SK-N-SH (cell line): Measurements from ENCODE around the gene SHQ1. TPM values are rescaled to one million over a fixed set of nuclear protein-coding genes. Genes with fewer than 3 reads are reported as not detected.
"Not testable (repeated sequence)": the region's sequence is repeated elsewhere in the genome, so short reads cannot be mapped to it uniquely, and the experiment has no call there.

ENCODE experiments used
- CTCF ChIA-PET: fragments of 300-600, 350-600 bp; formaldehyde crosslinking; extraction: SDS; loops from one replicate; lab custom pipeline; 2021; lab: Yijun Ruan, JAX
- POLR2A ChIA-PET: fragments of 350-600 bp; sonication (Branson Sonifier 250); formaldehyde crosslinking; extraction: SDS; loops from one replicate; lab custom pipeline; 2020; ENCODE audit warnings: antibody characterized with exemption, inconsistent platforms; lab: Yijun Ruan, JAX
- DNase-seq: peaks from one replicate; pipeline ENCODE4 v3.0.0; 2012
- H2AFZ ChIP-seq: fragments of 200-600 bp; sonication (generic); 2 replicates; pipeline ENCODE4 v1.8.1; 2016; ENCODE audit warnings: antibody characterized with exemption, mild to moderate bottlenecking, low read depth
- H3F3A ChIP-seq: fragments of 200-600 bp; sonication (generic); replicated peaks from 2 replicates; pipeline ENCODE3; 2016; ENCODE audit warnings: antibody characterized with exemption, mild to moderate bottlenecking; ENCODE audit not compliant: insufficient read depth
- H3K27ac ChIP-seq, 2 experiments: fragments of 200-500 bp in 1 of 2; fragments of 200-600 bp in 1 of 2; sonication (Bioruptor generic) in 1 of 2; sonication (generic), shearing (Covaris generic) in 1 of 2; 2 replicates each; pipeline versions ENCODE4 v1.5.1 to v1.6.1; 2014 to 2016; ENCODE audit warnings: low read depth in 2 of 2, inconsistent platforms in 1 of 2, low read length in 1 of 2, mild to moderate bottlenecking in 1 of 2, mixed read lengths in 1 of 2
- H3K27me3 ChIP-seq: fragments of 200-600 bp; sonication (generic), shearing (Covaris generic); 2 replicates; pipeline ENCODE4 v1.6.1; 2016; ENCODE audit warnings: mixed run types; ENCODE audit not compliant: insufficient read depth
- H3K36me3 ChIP-seq, 2 experiments: fragments of 200-500 bp in 1 of 2; fragments of 200-600 bp in 1 of 2; sonication (Bioruptor generic) in 1 of 2; sonication (generic) in 1 of 2; replicated peaks in 1 of 2; 2 replicates each; pipeline versions ENCODE3 to v1.5.1; 2014 to 2016; ENCODE audit warnings: low read length in 1 of 2, mild to moderate bottlenecking in 1 of 2; ENCODE audit not compliant: insufficient read depth in 2 of 2, control insufficient read depth in 1 of 2
- H3K4me1 ChIP-seq, 2 experiments: fragments of 200-500 bp in 1 of 2; fragments of 200-600 bp in 1 of 2; sonication (Bioruptor generic) in 1 of 2; sonication (generic), shearing (Covaris generic) in 1 of 2; 2 replicates each; pipeline versions ENCODE4 v1.5.1 to v1.6.1; 2014 to 2016; ENCODE audit warnings: low read depth in 1 of 2, low read length in 1 of 2, mixed run types in 1 of 2; ENCODE audit not compliant: insufficient read depth in 2 of 2, control insufficient read depth in 1 of 2
- H3K4me2 ChIP-seq: fragments of 200-600 bp; sonication (generic), shearing (Covaris generic); 2 replicates; pipeline ENCODE4 v1.6.1; 2017; ENCODE audit warnings: mixed run types
- H3K4me3 ChIP-seq, 2 experiments: fragments of 200-500 bp in 1 of 2; fragments of 200-600 bp in 1 of 2; sonication (Bioruptor generic) in 1 of 2; sonication (generic), shearing (Covaris generic) in 1 of 2; 2 replicates each; pipeline versions ENCODE4 v1.5.1 to v1.8.1; 2014 to 2016; ENCODE audit warnings: low read depth in 2 of 2, inconsistent platforms in 1 of 2, low read length in 1 of 2, mild to moderate bottlenecking in 1 of 2, mixed read lengths in 1 of 2, moderate library complexity in 1 of 2
- H3K79me2 ChIP-seq: fragments of 200-600 bp; sonication (generic); 2 replicates; pipeline ENCODE4 v1.8.1; 2017; ENCODE audit warnings: mild to moderate bottlenecking; ENCODE audit not compliant: insufficient read depth
- H3K9ac ChIP-seq: fragments of 200-600 bp; sonication (generic); 2 replicates; pipeline ENCODE4 v1.6.1; 2017; ENCODE audit warnings: mixed run types
- H3K9me2 ChIP-seq: fragments of 200-600 bp; sonication (generic); 2 replicates; pipeline ENCODE4 v1.6.1; 2017; ENCODE audit warnings: mixed run types
- H3K9me3 ChIP-seq: fragments of 200-600 bp; sonication (generic); 2 replicates; pipeline ENCODE4 v1.6.1; 2017; ENCODE audit warnings: mixed run types, mild to moderate bottlenecking, moderate library complexity
- H4K20me1 ChIP-seq: fragments of 200-600 bp; sonication (generic); 2 replicates; pipeline ENCODE4 v1.6.1; 2017; ENCODE audit warnings: mild to moderate bottlenecking, mixed run types; ENCODE audit not compliant: insufficient read depth
- FOXM1 ChIP-seq: IDR thresholded peaks from 2 replicates; pipeline ENCODE4 v1.4.0; 2012; ENCODE audit warnings: low read depth, mild to moderate bottlenecking
- GABPA ChIP-seq: IDR thresholded peaks from 2 replicates; pipeline ENCODE4 v1.4.0; 2012; ENCODE audit warnings: low read depth, mild to moderate bottlenecking
- NFIC ChIP-seq: IDR thresholded peaks from 2 replicates; pipeline ENCODE4 v1.4.0; 2012; ENCODE audit warnings: borderline replicate concordance
- RAD21 ChIP-seq: IDR thresholded peaks from 2 replicates; pipeline ENCODE4 v1.6.1; 2012; ENCODE audit warnings: mild to moderate bottlenecking, low read length
- TAF1 ChIP-seq: IDR thresholded peaks from 2 replicates; pipeline ENCODE4 v1.6.1; 2012; ENCODE audit warnings: low read depth, mild to moderate bottlenecking, low read length, moderate library complexity, borderline replicate concordance
- ZBTB33 ChIP-seq: IDR thresholded peaks from 2 replicates; pipeline ENCODE4 v1.4.0; 2012; ENCODE audit warnings: low read depth, borderline replicate concordance
- WGBS: methylation state at CpG from one replicate; pipeline ENCODE4 v1.1.6; 2017; ENCODE audit warnings: low lambda C conversion rate; 5-methylcytosine and 5-hydroxymethylcytosine counted together
- polyA plus RNA-seq, 3 experiments: library from polyadenylated mRNA; depleted of rRNA; stranded (reverse); fragments of >200 nt; gene quantifications; 2 replicates each; pipeline ENCODE4 v1.2.3, GENCODE V29; 2012

Gene SHQ1
- polyA plus RNA-seq, 1 of the 3 experiments (the other 2 are of a cell fraction) = 10.5 TPM

- H4K20me1 ChIP-seq, H3K9ac ChIP-seq, CTCF ChIA-PET, H3K4me1 ChIP-seq, H3K9me3 ChIP-seq, H3K79me2 ChIP-seq, H3K27ac ChIP-seq, DNase-seq, H3K4me3 ChIP-seq, H2AFZ ChIP-seq, H3K9me2 ChIP-seq, H3K36me3 ChIP-seq, POLR2A ChIA-PET, H3K4me2 ChIP-seq, H3K27me3 ChIP-seq, H3F3A ChIP-seq: not testable (repeated sequence)
- WGBS = 73% methylated on average over 4 of the region's 4 CpGs
Measured at GRCh38 chr3:72710471-72710870, 137.8 kb downstream of the SHQ1 start.

GRCh38 chr3:72708441-72708840 lies 139.8 kb downstream of the SHQ1 start:
- DNase-seq = no peak
- TF ChIP-seq ZBTB33 (no peak), RAD21 (no peak)
- H3K36me3 ChIP-seq = no peaks in the 10 kb centered on the region
- H3K27ac ChIP-seq = no peak overlapping the region
- H3F3A ChIP-seq = no peaks in the 10 kb centered on the region
- no peaks in the 10 kb centered on the region for H4K20me1 ChIP-seq
- no peaks in the 10 kb centered on the region for H3K9me2 ChIP-seq
- H3K79me2 ChIP-seq = no peaks in the 10 kb centered on the region
- H3K4me1 ChIP-seq = no peaks in the 10 kb centered on the region
- no peaks in the 10 kb centered on the region for H3K27me3 ChIP-seq
- CTCF ChIA-PET = no interaction called here
- no peaks in the 10 kb centered on the region for H3K9me3 ChIP-seq
- H2AFZ ChIP-seq = no peak overlapping the region
- no peak overlapping the region for H3K9ac ChIP-seq
- H3K4me2 ChIP-seq = no peak overlapping the region
- no peak overlapping the region for H3K4me3 ChIP-seq
- WGBS = 40% methylated on average over 2 of the region's 2 CpGs
- POLR2A ChIA-PET = no interaction called here

GRCh38 chr3:72702997-72703396 lies 145.2 kb downstream of the SHQ1 start:
- no peaks in the 10 kb centered on the region for H3F3A ChIP-seq
- no peaks in the 10 kb centered on the region for H4K20me1 ChIP-seq
- H3K27ac ChIP-seq = no peak overlapping the region
- DNase-seq = no peak
- POLR2A ChIA-PET = no interaction called here
- WGBS = 68% methylated on average over 4 of the region's 4 CpGs
- TF ChIP-seq TAF1 = no peak
- no peak for TF ChIP-seq FOXM1
- TF ChIP-seq NFIC = no peak
- TF ChIP-seq GABPA = no peak
- peaks cover 0 to 5% of the 10 kb centered on the region in 2 experiments; a peak in 1 of 4 replicates for H3K4me1 ChIP-seq
- H3K9me3 ChIP-seq = no peaks in the 10 kb centered on the region
- no peak overlapping the region for H2AFZ ChIP-seq
- no peak overlapping the region for H3K9ac ChIP-seq
- H3K27me3 ChIP-seq = no peaks in the 10 kb centered on the region; the same call in 1 of the 2 replicates
- no peaks in the 10 kb centered on the region for H3K79me2 ChIP-seq
- H3K36me3 ChIP-seq = no peaks in the 10 kb centered on the region
- CTCF ChIA-PET = no interaction called here
- H3K9me2 ChIP-seq = no peaks in the 10 kb centered on the region
- H3K4me3 ChIP-seq = no peak overlapping the region
- H3K4me2 ChIP-seq = no peak overlapping the region
